ENCODE measurements around the gene KCNQ4. TPM values are rescaled to one million over a fixed set of nuclear protein-coding genes. Genes with fewer than 3 reads are reported as not detected.

KCNQ4 gene
- total and polyA plus RNA-seq, 2 experiments from 2014 or later: 0.13 to 3.7 TPM

GRCh38 chr1:40802742-40803113, 19.1 kb downstream of the KCNQ4 start:
- peaks cover 24% of the 10 kb centered on the region for H3K4me1 ChIP-seq (ENCODE audit: low read depth)
- H3K9me3 ChIP-seq (ENCODE audit: low read depth): no peaks in the 10 kb centered on the region
- no peaks in the 10 kb centered on the region for H3K36me3 ChIP-seq
- TF ChIP-seq CTCF (IDR thresholded peaks at IDR 0.05; ENCODE audit: low read depth, low read length): no peak
- H3K4me3 ChIP-seq: no peak overlapping the region
- DNase-seq (ENCODE audit: low read depth in 1 of 2, low spot score in 1 of 2): no peak
- no peaks in the 10 kb centered on the region for H3K27me3 ChIP-seq
- H3K27ac ChIP-seq: no peak overlapping the region

GRCh38 chr1:40803447-40803846, 19.9 kb downstream of the KCNQ4 start:
- peaks cover 28% of the 10 kb centered on the region for H3K4me1 ChIP-seq (ENCODE audit: low read depth)
- no peaks in the 10 kb centered on the region for H3K9me3 ChIP-seq (ENCODE audit: low read depth)
- TF ChIP-seq CTCF (IDR thresholded peaks at IDR 0.05; ENCODE audit: low read depth, low read length): no peak
- H3K27me3 ChIP-seq: no peaks in the 10 kb centered on the region
- no peak for DNase-seq (ENCODE audit: low read depth in 1 of 2, low spot score in 1 of 2)
- H3K27ac ChIP-seq: no peak overlapping the region
- H3K4me3 ChIP-seq: no peak overlapping the region
- no peaks in the 10 kb centered on the region for H3K36me3 ChIP-seq

GRCh38 chr1:40803902-40804301, 20.3 kb downstream of the KCNQ4 start:
- H3K27ac ChIP-seq: no peak overlapping the region
- peaks cover 28% of the 10 kb centered on the region for H3K4me1 ChIP-seq (ENCODE audit: low read depth)
- no peak for TF ChIP-seq CTCF (IDR thresholded peaks at IDR 0.05; ENCODE audit: low read depth, low read length)
- H3K36me3 ChIP-seq: no peaks in the 10 kb centered on the region
- no peaks in the 10 kb centered on the region for H3K27me3 ChIP-seq
- no peaks in the 10 kb centered on the region for H3K9me3 ChIP-seq (ENCODE audit: low read depth)
- DNase-seq (ENCODE audit: low read depth in 1 of 2, low spot score in 1 of 2): no peak
- H3K4me3 ChIP-seq: no peak overlapping the region

GRCh38 chr1:40806240-40806639, 22.7 kb downstream of the KCNQ4 start:
- H3K27me3 ChIP-seq: no peaks in the 10 kb centered on the region
- no peaks in the 10 kb centered on the region for H3K36me3 ChIP-seq
- H3K27ac ChIP-seq: no peak overlapping the region
- peaks cover 21% of the 10 kb centered on the region for H3K4me1 ChIP-seq (ENCODE audit: low read depth)
- no peaks in the 10 kb centered on the region for H3K9me3 ChIP-seq (ENCODE audit: low read depth)
- H3K4me3 ChIP-seq: no peak overlapping the region
- DNase-seq (ENCODE audit: low read depth in 1 of 2, low spot score in 1 of 2): no peak
- no peak for TF ChIP-seq CTCF (IDR thresholded peaks at IDR 0.05; ENCODE audit: low read depth, low read length)

GRCh38 chr1:40806731-40807695, 23.4 kb downstream of the KCNQ4 start:
- peak; percentile 45 to 65 for DNase-seq (ENCODE audit: low read depth in 1 of 2, low spot score in 1 of 2)
- peaks cover 16% of the 10 kb centered on the region for H3K4me1 ChIP-seq (ENCODE audit: low read depth)
- TF ChIP-seq CTCF (IDR thresholded peaks at IDR 0.05; ENCODE audit: low read depth, low read length): no peak
- no peaks in the 10 kb centered on the region for H3K27me3 ChIP-seq
- no peaks in the 10 kb centered on the region for H3K9me3 ChIP-seq (ENCODE audit: low read depth)
- peak overlapping the region; percentile 50 for H3K27ac ChIP-seq
- H3K36me3 ChIP-seq: no peaks in the 10 kb centered on the region
- H3K4me3 ChIP-seq: no peak overlapping the region

All from cardiac muscle cell (in vitro differentiated cells and primary cell).